ENCODE data around the gene GCN1. TPM values are rescaled to one million over a fixed set of nuclear protein-coding genes. Genes with fewer than 3 reads are reported as not detected.

GCN1 gene
- total RNA-seq, 1 donor from 2014 or later, result 123 TPM

GRCh38 chr12:120170631-120171030 is 23.9 kb downstream of the GCN1 start:
- H3K4me3 Mint-ChIP-seq (ENCODE audit: unreplicated experiment), result no peak overlapping the region
- H3K27me3 ChIP-seq (ENCODE audit: insufficient read depth, low read length), result no peaks in the 10 kb centered on the region
- DNase-seq (ENCODE audit: low read depth) (no peak), FAIRE-seq (no peak)
- H3K36me3 Mint-ChIP-seq (ENCODE audit: low read depth, unreplicated experiment), result peaks cover 22% of the 10 kb centered on the region
- H2AFZ ChIP-seq (ENCODE audit: low read depth, low read length), result no peak overlapping the region
- TF ChIP-seq EZH2 (IDR thresholded peaks at IDR 0.05; ENCODE audit: insufficient read depth, low read length), result no peak
- no peak for TF ChIP-seq CTCF (IDR thresholded peaks at IDR 0.05; ENCODE audit: insufficient read depth, low read depth, low read length)
- no peaks in the 10 kb centered on the region for H3K4me1 Mint-ChIP-seq (ENCODE audit: low read depth, unreplicated experiment)
- no peak overlapping the region for H3K4me3 ChIP-seq (ENCODE audit: insufficient read depth, low read depth, low read length)
- no peak overlapping the region for H3K9ac ChIP-seq (ENCODE audit: low read length)
- no peak overlapping the region for H3K4me2 ChIP-seq (ENCODE audit: low read length)
- no peaks in the 10 kb centered on the region for H3K27me3 Mint-ChIP-seq (ENCODE audit: low read depth, unreplicated experiment)
- peaks cover 26% of the 10 kb centered on the region for H4K20me1 ChIP-seq (ENCODE audit: insufficient read depth, low read length)
- peaks cover 4% of the 10 kb centered on the region for H3K4me1 ChIP-seq (ENCODE audit: insufficient read depth, low read length)
- H3K9me3 Mint-ChIP-seq (ENCODE audit: unreplicated experiment), result no peaks in the 10 kb centered on the region
- H3K27ac ChIP-seq (ENCODE audit: low read depth, low read length), result no peak overlapping the region
- H3K79me2 ChIP-seq (ENCODE audit: insufficient read depth, low read length), result peaks cover 3% of the 10 kb centered on the region
- H3K27ac Mint-ChIP-seq (ENCODE audit: unreplicated experiment), result no peak overlapping the region
- H3K9me3 ChIP-seq (ENCODE audit: insufficient read depth, low read depth, low read length), result no peaks in the 10 kb centered on the region
- peaks cover 52% of the 10 kb centered on the region for H3K36me3 ChIP-seq (ENCODE audit: insufficient read depth, low read length)

GRCh38 chr12:120169946-120170345 is 24.6 kb downstream of the GCN1 start:
- Histone ChIP-seq H3K9ac (ENCODE audit: low read length) (no peak overlapping the region), H3K36me3 (ENCODE audit: insufficient read depth, low read length) (peaks cover 48% of the 10 kb centered on the region), H3K4me2 (ENCODE audit: low read length) (no peak overlapping the region), H2AFZ (ENCODE audit: low read depth, low read length) (no peak overlapping the region), H3K4me1 (ENCODE audit: insufficient read depth, low read length) (peaks cover 4% of the 10 kb centered on the region), H4K20me1 (ENCODE audit: insufficient read depth, low read length) (peaks cover 28% of the 10 kb centered on the region), H3K27ac (ENCODE audit: low read depth, low read length) (no peak overlapping the region), H3K79me2 (ENCODE audit: insufficient read depth, low read length) (no peaks in the 10 kb centered on the region), H3K27me3 (ENCODE audit: insufficient read depth, low read length) (no peaks in the 10 kb centered on the region), H3K4me3 (ENCODE audit: insufficient read depth, low read depth, low read length) (no peak overlapping the region), H3K9me3 (ENCODE audit: insufficient read depth, low read depth, low read length) (no peaks in the 10 kb centered on the region)
- H3K4me3 Mint-ChIP-seq (ENCODE audit: unreplicated experiment), result no peak overlapping the region
- DNase-seq (ENCODE audit: low read depth), result no peak
- no peak overlapping the region for H3K27ac Mint-ChIP-seq (ENCODE audit: unreplicated experiment)
- no peak for FAIRE-seq
- no peaks in the 10 kb centered on the region for H3K9me3 Mint-ChIP-seq (ENCODE audit: unreplicated experiment)
- no peaks in the 10 kb centered on the region for H3K4me1 Mint-ChIP-seq (ENCODE audit: low read depth, unreplicated experiment)
- H3K27me3 Mint-ChIP-seq (ENCODE audit: low read depth, unreplicated experiment), result no peaks in the 10 kb centered on the region
- TF ChIP-seq CTCF (IDR thresholded peaks at IDR 0.05; ENCODE audit: insufficient read depth, low read depth, low read length), result no peak
- no peak for TF ChIP-seq EZH2 (IDR thresholded peaks at IDR 0.05; ENCODE audit: insufficient read depth, low read length)
- H3K36me3 Mint-ChIP-seq (ENCODE audit: low read depth, unreplicated experiment), result peaks cover 18% of the 10 kb centered on the region

GRCh38 chr12:120168337-120168736 is 26.2 kb downstream of the GCN1 start:
- Mint-ChIP-seq H3K9me3 (ENCODE audit: unreplicated experiment) (no peaks in the 10 kb centered on the region), H3K27me3 (ENCODE audit: low read depth, unreplicated experiment) (no peaks in the 10 kb centered on the region), H3K4me3 (ENCODE audit: unreplicated experiment) (peak overlapping the region; percentile 27), H3K4me1 (ENCODE audit: low read depth, unreplicated experiment) (no peaks in the 10 kb centered on the region), H3K36me3 (ENCODE audit: low read depth, unreplicated experiment) (peaks cover 13% of the 10 kb centered on the region), H3K27ac (ENCODE audit: unreplicated experiment) (peak overlapping the region; percentile 47)
- no peak for DNase-seq (ENCODE audit: low read depth)
- H3K4me1 ChIP-seq (ENCODE audit: insufficient read depth, low read length), result peaks cover 4% of the 10 kb centered on the region
- no peaks in the 10 kb centered on the region for H3K9me3 ChIP-seq (ENCODE audit: insufficient read depth, low read depth, low read length)
- FAIRE-seq, result no peak
- no peaks in the 10 kb centered on the region for H3K27me3 ChIP-seq (ENCODE audit: insufficient read depth, low read length)
- H2AFZ ChIP-seq (ENCODE audit: low read depth, low read length), result no peak overlapping the region
- H3K79me2 ChIP-seq (ENCODE audit: insufficient read depth, low read length), result no peaks in the 10 kb centered on the region
- H3K4me3 ChIP-seq (ENCODE audit: insufficient read depth, low read depth, low read length), result no peak overlapping the region
- H3K27ac ChIP-seq (ENCODE audit: low read depth, low read length), result no peak overlapping the region
- no peak overlapping the region for H3K4me2 ChIP-seq (ENCODE audit: low read length)
- H3K36me3 ChIP-seq (ENCODE audit: insufficient read depth, low read length), result peaks cover 49% of the 10 kb centered on the region
- no peak overlapping the region for H3K9ac ChIP-seq (ENCODE audit: low read length)
- peaks cover 35% of the 10 kb centered on the region for H4K20me1 ChIP-seq (ENCODE audit: insufficient read depth, low read length)
- TF ChIP-seq EZH2 (IDR thresholded peaks at IDR 0.05; ENCODE audit: insufficient read depth, low read length) (no peak), CTCF (IDR thresholded peaks at IDR 0.05; ENCODE audit: insufficient read depth, low read depth, low read length) (no peak)
